ENCODE results near the gene SEC31A. TPM values are rescaled to one million over a fixed set of nuclear protein-coding genes. Genes with fewer than 3 reads are reported as not detected.
"Not testable (repeated sequence)": the region's sequence is repeated elsewhere in the genome, so short reads cannot be mapped to it uniquely, and the experiment has no call there.

Gene SEC31A
- total and polyA plus RNA-seq, 7 donors: 67.9 to 197 (median 121) TPM

GRCh38 chr4:82921795-82922194, 30.8 kb upstream of the SEC31A start:
- Histone ChIP-seq H3K4me1 (no peaks in the 10 kb centered on the region), H3K27me3 (no peaks in the 10 kb centered on the region), H3K4me3 (no peak overlapping the region), H3K27ac (no peak overlapping the region), H3K36me3 (peaks cover 0 to 11% (median 0%) of the 10 kb centered on the region in 4 donors), H3K9me3 (no peaks in the 10 kb centered on the region)
- TF ChIP-seq EP300 (IDR thresholded peaks at IDR 0.05) (no peak), POLR2A (IDR thresholded peaks at IDR 0.05) (no peak), POLR2AphosphoS5 (IDR thresholded peaks at IDR 0.05) (no peak)
- DNase-seq: no peak
- intact Hi-C loops (cut with DNase I): no loop called here

GRCh38 chr4:82919386-82919785, 28.4 kb upstream of the SEC31A start:
- intact Hi-C loops (cut with DNase I): no loop called here
- peaks cover 0 to 12% (median 0%) of the 10 kb centered on the region in 4 donors for H3K36me3 ChIP-seq
- no peaks in the 10 kb centered on the region for H3K27me3 ChIP-seq
- no peak for TF ChIP-seq CTCF (IDR thresholded peaks at IDR 0.05)
- no peak for TF ChIP-seq EP300 (IDR thresholded peaks at IDR 0.05)
- no peak for TF ChIP-seq POLR2A (IDR thresholded peaks at IDR 0.05)
- no peak overlapping the region for H3K27ac ChIP-seq
- H3K4me1 ChIP-seq: no peaks in the 10 kb centered on the region
- no peak for DNase-seq
- H3K9me3 ChIP-seq: no peaks in the 10 kb centered on the region
- H3K4me3 ChIP-seq: no peak overlapping the region
- WGBS, 2 donors: 71 to 76% methylated on average over 2 of the region's 2 CpGs

DNA sequence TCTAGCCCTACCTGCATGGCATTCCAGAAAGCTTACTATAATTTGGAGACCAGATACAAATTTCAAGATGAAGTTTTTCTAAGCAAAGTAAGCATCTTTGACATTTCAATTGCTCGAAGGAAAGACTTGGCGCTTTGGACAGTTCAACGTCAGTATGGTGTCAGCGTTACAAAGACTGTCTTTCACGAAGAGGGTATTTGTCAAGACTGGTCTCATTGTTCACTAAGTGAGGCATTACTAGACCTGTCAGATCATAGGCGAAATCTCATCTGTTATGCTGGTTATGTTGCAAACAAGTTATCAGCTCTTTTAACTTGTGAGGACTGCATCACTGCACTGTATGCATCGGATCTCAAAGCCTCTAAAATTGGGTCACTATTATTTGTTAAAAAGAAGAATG, 27.1 kb upstream of the SEC31A start:
- no peak overlapping the region for H3K4me3 ChIP-seq
- intact Hi-C loops (cut with DNase I): no loop called here
- 94 to 97% methylated on average over 7 of the region's 7 CpGs for WGBS, 2 donors

GRCh38 chr4:82913968-82914367, 23.0 kb upstream of the SEC31A start:
- 98% methylated on average over 2 of the region's 2 CpGs for WGBS, 2 donors
- H3K36me3 ChIP-seq: peaks cover 0 to 12% (median 0%) of the 10 kb centered on the region in 4 donors
- DNase-seq; H3K4me3 ChIP-seq; intact Hi-C loops (cut with DNase I); H3K27me3 ChIP-seq; H3K4me1 ChIP-seq; H3K27ac ChIP-seq; H3K9me3 ChIP-seq: not testable (repeated sequence)

More for the DNA sequence above, 27.1 kb upstream of the SEC31A start:
- H3K9me3 ChIP-seq: no peaks in the 10 kb centered on the region
- no peaks in the 10 kb centered on the region for H3K27me3 ChIP-seq
- peaks cover 0 to 12% (median 0%) of the 10 kb centered on the region in 4 donors for H3K36me3 ChIP-seq
- no peak overlapping the region for H3K27ac ChIP-seq
- H3K4me1 ChIP-seq: no peaks in the 10 kb centered on the region
- TF ChIP-seq CTCF (IDR thresholded peaks at IDR 0.05) (no peak), POLR2AphosphoS5 (IDR thresholded peaks at IDR 0.05) (no peak), EP300 (IDR thresholded peaks at IDR 0.05) (no peak), POLR2A (IDR thresholded peaks at IDR 0.05) (no peak)
- DNase-seq: no peak

DNA sequence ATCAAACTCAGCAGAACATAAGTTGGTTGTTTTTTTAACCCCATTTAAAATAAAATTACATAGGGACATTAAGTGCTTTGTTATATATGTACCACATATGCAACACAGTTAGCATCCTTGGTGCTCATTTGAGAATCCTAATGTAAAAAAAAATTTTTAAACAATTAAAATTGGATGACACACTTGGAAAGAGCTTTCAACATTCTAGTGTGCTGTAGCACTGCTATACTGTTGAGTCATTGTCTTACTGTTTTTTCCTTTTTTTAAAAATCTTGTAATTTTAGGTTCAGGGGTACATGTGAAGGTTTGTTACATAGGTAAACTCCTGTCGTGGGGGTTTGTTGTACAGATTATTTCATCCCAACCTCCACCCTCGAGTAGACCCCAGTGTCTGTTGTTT, 22.4 kb upstream of the SEC31A start:
- H3K4me3 ChIP-seq: no peak overlapping the region
- peaks cover 0 to 15% (median 0%) of the 10 kb centered on the region in 4 donors for H3K36me3 ChIP-seq
- intact Hi-C loops (cut with DNase I): no loop called here
- H3K4me1 ChIP-seq: no peaks in the 10 kb centered on the region
- H3K27me3 ChIP-seq: no peaks in the 10 kb centered on the region
- H3K9me3 ChIP-seq: no peaks in the 10 kb centered on the region
- TF ChIP-seq EP300 (IDR thresholded peaks at IDR 0.05): no peak
- TF ChIP-seq POLR2A (IDR thresholded peaks at IDR 0.05): no peak
- TF ChIP-seq POLR2AphosphoS5 (IDR thresholded peaks at IDR 0.05): no peak
- TF ChIP-seq CTCF (IDR thresholded peaks at IDR 0.05): no peak
- no peak overlapping the region for H3K27ac ChIP-seq
- DNase-seq: no peak
- 45 to 49% methylated on average over 2 of the region's 2 CpGs for whole genome bisulfite sequencing, 2 donors

- WGBS, 2 donors: 17 to 50% methylated on average over 1 of the region's 1 CpG
- intact Hi-C loops (cut with DNase I): loop anchor here (10.0 kb wide), 1 partner anchor 375 kb away; the partner anchor contains the start of gene COQ2
- no peak for TF ChIP-seq CTCF (IDR thresholded peaks at IDR 0.05)
- TF ChIP-seq POLR2A (IDR thresholded peaks at IDR 0.05): no peak
- no peak for TF ChIP-seq POLR2AphosphoS5 (IDR thresholded peaks at IDR 0.05)
- TF ChIP-seq EP300 (IDR thresholded peaks at IDR 0.05): no peak
- Histone ChIP-seq H3K27ac (no peak overlapping the region), H3K4me3 (no peak overlapping the region), H3K4me1 (no peaks in the 10 kb centered on the region), H3K36me3 (peaks cover 0 to 30% (median 0%) of the 10 kb centered on the region in 4 donors), H3K27me3 (no peaks in the 10 kb centered on the region), H3K9me3 (no peaks in the 10 kb centered on the region)
- no peak for DNase-seq
These were observed 18.4 kb upstream of the SEC31A start for GRCh38 chr4:82909326-82909725.

All from sigmoid colon (tissue), 7 donors.